ENCODE results near the gene PARD3.
"Not testable (repeated sequence)": the region's sequence is repeated elsewhere in the genome, so short reads cannot be mapped to it uniquely, and the experiment has no call there.

The PARD3 gene

DNA sequence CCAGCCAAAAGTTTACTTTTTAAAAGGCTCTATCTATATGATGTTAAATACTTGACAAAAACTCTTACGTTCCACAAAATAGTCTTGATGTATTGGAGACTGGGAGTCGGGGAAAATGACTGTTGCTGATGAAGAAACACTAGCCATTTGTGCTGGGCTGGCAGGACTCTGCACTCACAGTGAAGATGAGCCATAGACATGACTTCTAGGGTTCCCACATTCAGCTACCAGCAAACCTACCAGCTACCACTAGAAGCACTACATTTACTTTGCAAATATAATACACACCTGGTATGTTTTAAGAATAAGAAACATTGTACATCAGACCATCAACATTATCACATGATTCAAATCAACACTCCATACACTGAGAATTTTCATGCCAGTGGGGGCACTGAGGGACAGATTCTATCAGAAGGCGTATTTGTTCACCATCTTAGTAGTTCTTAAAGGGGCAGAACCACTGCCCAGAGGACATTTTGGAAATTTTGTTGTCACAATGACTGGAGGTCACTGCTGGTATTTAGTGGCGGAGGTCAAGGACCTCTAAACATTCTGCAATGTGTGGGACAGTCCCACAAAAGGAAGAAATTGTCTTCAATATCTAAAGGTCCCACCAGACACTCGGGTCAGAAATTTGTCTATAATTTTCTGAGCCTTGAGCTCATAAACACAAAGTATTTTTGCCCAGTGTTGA lies 52.3 kb downstream of the PARD3 start:
- DNase-seq: no peak

DNA sequence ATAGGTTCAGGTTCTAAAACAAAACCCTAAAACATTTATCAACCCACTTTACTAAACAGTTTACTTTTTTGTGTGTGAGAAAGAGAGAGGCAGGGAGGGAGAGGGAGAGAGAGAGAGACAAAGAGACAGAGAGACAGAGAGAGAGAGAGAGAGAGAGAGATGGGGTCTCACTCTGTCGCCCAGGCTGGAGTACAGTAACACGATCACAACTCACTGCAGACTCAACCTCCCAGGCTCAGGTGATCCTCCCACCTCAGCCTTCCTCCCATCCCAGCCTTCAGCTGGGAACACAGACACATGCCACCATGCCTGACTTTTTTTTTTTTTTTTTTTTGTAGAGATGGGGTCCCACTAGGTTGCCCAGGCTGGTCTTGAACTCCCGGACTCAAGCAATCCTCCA lies 52.9 kb downstream of the PARD3 start:
- no peak for DNase-seq

DNA sequence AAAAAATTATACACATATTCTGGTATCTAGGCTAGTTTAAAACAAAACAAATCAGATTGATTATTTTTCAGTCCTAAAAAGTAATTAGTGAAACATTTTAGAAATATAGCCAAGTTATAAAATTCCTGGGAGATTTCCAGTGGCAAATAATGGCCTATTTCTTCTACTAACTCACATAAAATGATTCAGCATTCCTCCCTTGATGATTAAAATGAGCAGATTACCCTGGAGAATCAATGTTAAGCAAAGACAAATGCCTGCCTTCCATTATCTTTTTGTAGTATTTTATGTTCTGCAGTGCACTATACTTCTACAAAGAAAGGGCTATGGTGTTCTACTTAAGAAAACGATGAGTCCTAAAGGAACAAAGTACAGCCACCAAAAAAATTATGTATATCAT lies 53.6 kb downstream of the PARD3 start:
- no peak for DNase-seq

DNA sequence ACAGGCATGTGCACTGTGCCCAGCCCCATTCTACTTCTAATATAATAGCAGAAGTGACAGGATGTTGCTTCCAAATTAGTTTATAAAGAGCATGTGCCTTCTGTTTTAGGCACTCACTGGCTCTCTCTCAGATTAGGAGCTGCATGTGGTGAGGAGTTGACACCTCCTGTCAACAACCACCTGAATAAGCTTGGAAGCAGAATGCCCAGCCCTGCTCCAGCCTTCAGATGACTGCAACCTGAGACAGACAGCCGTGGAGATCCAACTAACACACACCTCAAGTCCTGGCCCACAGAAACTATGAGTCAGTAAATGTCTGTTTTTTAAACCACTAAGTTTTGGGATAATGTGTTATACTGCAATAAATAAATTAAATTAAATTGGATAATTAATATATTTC lies 54.5 kb downstream of the PARD3 start:
- DNase-seq: no peak

DNA sequence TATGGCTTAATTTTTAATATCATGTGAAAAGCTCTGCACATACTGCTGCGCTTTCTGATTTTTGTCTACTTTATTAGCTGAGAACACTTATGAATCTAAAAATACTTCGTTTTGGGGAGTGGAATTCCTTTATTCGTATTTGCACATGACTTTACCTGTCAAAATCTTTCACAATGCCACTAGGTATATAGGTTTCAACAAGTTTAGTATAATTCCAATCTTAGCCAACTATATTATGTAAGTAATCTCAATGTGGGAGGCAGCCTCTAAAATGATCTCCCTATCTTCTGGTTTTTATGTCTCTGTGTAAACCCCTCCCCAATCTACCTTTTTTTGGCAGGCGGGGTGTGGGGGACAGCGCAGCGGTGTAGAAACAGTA lies 55.3 kb downstream of the PARD3 start:
- DNase-seq: no peak

DNA sequence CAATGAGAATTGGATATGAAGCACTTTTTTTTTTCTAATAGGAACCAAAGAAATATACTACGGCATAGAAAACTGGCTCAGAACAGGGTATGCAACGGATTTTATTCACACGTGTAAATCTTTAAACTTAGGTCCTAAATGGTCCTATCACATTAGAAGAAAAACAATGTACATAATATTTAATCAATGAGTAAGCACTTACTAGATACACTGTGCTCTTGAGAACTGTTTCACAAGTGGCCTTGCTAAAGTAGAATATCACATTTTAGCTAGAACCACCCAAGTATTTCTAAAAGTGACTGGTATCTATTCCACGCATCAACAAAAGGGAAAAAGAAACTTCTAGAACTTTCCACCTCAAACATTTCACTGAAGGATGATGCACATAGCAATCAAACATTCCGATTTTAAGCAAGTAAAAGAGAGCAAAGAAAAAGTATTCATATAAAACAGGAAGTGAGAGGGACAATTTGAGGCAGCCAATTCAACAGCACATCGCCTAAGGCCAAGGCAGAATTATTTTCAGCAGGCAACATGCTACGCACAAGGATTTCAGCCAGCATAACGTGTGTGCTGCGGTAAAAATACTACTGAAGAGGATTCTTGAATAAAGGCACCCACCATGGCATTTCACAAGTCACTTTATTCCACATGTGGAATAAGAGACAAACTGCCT lies 55.8 kb downstream of the PARD3 start:
- no peak for DNase-seq

DNA sequence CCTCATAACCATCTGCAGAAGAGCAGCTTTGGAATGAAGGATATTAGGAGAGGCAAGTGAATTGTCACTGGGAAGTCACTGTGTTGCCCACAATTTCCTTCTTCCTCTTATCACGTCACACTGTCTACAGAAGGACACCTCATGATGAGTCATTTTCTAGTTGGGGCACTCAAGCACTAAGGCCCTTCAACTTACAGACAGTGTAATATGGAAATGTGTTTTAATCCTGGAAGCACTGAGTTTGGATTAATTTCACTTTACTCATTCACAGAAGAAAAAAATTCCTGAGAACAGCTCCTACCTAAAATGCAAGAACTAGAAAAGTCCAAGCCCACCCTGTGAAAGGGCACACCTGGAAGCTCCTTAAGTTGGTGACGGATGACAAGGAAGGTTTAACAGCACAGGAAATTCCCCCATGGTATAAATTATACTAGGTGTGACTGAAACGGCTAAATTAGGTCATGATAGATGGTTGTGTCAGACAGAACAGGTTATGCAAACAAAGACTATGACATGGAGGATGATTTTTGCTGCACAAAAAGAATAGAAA lies 56.6 kb downstream of the PARD3 start:
- no peak for DNase-seq

DNA sequence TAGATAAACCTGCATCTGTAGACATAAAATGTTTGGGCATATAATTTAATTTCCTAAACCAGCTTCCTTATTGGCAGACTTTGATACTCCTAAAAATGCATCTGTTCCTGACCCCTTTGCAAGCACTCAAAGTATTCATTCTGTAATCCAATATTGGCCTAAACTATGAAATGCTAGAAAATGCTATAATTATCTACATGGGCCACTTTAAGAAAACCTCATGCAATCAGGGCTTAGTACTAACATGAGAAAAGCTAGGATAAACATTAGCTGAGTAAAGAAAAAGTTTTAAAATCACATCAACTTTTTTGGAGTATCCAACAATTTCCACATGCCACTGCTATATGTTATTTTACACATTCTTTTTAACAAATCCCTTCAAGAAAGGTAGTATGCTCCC lies 57.2 kb downstream of the PARD3 start:
- DNase-seq: no peak

DNA sequence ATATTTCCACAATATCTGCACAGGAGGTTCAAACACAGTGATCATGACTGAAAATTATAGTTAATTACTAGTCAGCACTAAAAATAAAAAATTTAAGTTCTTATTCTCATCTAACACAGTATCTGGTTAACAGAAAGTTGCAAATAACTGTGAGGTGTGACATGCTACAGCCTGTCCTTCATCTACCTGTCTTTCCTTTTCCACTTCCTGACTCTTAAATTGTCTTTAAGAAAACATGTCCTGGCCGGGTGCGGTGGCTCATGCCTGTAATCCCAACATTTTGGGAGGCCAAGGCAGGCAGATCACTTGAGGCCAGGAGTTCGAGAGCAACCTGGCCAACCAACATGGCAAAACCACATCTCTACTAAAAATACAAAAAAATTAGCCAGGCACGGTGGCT lies 57.9 kb downstream of the PARD3 start:
- not testable (repeated sequence) for DNase-seq

DNA sequence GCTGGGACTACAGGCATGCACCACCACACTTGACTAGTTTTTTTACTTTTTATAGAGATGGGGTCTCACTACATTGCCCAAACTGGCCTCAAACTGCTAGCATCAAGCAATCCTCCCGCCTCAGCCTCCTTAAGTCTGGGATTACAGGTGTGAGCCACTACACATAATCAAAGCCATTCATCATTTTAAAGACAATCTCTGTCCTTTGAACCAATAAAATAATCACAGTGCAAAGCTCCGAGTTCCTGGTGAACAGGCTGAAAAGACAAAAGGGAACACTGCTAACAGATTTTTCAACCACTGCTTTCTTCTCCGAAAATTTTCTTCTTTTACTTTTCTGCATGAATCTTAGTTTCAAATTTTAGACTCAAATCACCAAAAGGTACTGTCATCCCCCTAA lies 58.5 kb downstream of the PARD3 start:
- DNase-seq: no peak

DNA sequence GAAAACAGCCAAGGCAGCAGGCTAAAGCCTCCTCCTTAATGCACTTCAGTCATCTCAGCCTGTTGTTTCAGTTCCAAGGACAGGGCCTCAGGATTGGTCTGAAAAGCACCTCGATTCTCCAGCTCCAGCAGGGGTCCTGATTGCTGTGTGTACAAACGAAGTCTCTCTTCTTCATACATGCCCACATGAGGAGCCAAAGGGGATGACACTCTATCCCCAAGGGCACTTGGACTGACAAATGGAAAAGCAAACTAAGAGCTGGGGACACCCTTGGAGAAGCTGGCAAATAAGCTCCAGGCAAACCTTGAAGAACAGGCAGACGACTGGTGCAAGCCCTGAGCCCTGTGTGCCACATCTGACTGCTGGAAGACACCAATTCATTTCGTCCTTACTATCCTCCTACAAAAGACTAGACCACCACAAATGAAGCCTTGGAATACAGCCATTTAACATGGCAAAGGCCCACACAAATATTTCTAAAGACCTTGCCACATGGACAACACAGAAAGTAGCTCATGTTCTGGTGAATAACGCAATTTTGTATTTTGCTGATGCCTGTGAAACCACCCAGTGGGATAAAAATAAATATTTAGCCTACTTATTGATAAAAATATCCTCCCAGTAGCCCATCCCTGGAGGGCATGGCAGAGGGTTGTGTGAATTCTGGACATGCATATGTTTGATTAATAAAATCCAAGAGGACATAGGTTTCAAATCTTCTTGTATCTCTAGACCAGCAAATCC lies 61.9 kb downstream of the PARD3 start:
- no peak for DNase-seq

DNA sequence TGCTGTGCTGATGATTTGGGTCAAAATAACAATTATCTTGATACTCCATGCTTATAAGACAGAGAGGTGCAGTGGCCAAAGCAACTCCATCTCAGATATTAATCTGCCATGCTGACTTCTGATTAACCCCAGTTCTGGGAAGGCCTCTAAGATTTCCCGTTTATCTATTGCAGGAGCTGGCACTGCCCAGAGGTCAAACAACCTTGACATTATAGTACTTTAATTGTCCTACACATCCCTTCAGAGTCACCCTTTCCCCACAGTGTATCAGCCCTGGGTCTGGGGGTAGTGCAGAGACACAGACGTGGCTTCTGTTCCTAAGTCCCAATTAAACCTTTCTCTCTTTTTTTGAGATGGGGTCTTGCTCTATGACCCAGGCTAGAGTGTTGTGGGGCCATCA lies 63.8 kb downstream of the PARD3 start:
- DNase-seq: no peak

DNA sequence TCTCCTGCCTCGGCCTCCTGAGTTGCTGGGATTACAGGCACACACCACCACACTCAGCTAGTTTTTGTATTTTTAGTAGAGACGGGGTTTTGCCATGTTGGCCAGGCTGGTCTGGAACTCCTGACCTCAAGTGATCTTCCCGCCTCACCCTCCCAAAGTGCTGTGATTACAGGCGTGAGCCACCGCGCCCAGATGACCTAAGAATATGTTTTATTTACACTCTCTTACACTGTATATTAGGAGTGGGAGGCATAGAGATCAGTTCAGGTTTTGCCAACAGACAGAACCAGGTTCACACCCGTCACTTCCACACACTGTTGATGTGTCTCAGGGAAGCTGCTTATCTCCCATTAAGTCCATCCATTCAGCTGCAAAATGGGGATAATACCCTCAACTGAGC lies 64.3 kb downstream of the PARD3 start:
- DNase-seq: not testable (repeated sequence)

DNA sequence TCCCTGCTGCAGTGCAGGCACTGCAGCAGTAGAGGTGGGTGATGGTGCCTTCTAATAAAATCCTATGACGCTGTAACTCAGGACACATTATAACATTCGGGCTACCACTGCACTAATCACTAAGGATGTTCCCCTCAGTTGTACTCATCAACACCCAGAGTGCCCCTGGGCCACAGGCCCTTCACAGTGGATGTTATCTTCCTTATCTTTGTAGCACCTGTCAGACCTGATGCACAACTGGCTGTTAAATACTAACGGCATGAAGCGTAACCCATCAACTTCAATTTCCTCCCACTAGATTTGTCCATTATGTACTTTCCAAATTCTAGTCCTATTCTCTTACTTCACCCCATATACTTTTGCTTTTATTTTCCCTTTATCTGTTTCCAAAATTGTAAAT lies 66.3 kb downstream of the PARD3 start:
- no peak for DNase-seq

DNA sequence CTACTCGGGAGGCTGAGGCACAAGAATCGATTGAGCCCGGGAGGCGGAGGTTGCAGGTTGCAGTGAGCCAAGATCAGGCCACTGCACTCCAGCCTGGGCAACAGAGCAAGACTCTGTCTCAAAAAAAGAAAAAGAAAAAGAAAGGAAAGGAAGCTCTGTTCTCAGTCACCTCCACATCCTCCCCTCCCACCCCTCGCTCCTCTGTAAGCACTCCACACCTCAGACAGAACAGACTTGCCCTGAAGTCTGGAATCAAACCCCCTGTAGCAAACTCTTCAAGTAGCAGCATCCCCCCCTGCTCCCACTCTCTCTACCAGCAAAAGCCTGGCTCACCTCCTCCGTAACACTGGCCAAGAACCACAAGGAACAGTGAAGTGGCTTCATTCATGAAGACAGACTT lies 66.7 kb downstream of the PARD3 start:
- no peak for DNase-seq

DNA sequence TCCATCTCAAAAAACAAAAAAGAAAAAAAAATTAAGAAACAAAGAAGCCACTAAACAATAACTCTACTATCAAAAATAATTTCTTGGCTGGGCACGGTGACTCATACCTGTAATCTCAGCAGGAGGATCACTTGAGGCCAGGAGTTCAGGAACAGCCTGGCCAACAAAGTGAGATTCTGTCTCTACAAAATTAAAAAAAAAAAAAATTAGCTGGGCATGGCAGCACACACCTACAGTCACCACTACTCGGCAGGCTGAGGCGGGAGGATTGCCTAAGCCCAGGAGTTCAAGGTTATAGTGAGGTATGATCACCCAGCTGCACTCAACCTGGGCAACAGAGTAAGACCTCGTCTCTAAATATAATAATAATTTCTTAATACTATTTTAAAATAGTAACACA lies 69.0 kb downstream of the PARD3 start:
- DNase-seq: no peak

DNA sequence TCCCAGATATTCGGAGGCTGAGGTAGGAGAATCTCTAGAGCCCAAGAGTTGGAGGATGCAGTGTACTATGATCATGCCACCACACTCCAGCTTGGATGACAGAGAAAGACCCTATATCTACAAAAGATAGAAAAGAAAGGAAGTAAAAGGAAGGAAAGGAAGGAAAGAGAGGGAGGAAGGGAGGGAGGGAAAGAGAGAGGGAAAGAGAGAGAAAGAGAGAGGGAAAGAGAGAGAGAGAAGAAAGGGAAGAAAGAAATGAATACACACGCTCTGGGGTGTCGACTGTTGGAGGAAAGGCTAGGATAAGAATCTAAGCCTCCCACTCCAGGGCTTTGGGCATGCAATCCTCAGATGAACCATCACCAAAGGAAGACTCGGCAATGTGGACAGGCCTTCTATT lies 69.9 kb downstream of the PARD3 start:
- no peak for DNase-seq

DNA sequence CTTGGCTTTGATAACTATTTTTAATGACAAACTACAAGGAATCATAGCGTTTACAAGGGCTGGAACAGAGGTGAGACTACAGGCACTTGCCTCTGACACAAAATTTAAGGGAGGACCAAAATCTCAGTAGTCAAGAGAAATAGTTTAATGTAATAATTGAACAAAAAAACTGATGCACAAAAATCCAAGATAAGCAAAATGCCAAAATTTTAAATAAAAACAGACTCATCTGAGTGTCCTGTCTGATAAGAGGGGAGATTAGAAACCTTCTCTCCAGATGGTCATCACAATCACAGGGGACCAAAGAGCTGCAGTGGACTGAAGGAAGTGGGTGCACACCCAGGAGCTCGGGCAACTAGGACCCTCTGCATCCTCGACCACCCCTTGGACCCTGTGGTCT lies 70.5 kb downstream of the PARD3 start:
- no peak for DNase-seq

DNA sequence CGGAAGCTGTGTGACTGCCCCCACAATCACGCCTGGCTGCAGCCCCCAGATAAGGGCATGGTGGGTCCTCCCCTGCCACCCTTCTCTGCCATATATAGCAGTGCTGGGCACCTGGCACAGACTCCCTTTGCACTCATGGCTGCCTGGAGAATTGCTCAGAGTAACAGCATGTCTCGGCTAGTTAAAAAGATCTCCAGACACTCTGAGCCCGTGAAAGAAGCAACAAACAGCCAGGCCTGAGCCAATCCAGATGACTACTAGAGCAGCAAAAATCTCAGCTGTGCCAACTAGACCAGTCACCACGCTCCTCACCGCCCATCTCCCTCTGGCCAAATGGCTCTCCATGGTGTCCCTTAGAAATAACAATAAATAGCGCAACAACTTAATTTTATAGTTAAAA lies 71.3 kb downstream of the PARD3 start:
- DNase-seq: no peak

DNA sequence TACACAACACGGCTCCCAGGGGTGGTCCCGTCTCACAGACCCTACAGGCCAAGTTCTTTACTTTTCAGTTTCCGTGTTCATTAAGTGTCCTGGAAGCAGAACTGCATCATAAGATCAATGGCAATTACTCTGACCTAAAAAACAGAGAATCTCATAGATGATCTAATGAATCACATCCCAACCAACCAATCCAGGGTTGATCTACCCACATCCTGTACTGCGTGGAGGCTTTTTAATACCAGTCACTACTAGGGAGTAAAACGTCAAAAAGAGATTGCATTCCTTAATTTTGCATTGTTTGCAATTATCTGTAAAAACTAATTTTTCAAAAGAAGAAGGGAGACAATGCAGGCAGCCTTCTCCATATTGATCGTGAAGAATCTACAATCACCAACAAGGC lies 72.6 kb downstream of the PARD3 start:
- DNase-seq: no peak

DNA sequence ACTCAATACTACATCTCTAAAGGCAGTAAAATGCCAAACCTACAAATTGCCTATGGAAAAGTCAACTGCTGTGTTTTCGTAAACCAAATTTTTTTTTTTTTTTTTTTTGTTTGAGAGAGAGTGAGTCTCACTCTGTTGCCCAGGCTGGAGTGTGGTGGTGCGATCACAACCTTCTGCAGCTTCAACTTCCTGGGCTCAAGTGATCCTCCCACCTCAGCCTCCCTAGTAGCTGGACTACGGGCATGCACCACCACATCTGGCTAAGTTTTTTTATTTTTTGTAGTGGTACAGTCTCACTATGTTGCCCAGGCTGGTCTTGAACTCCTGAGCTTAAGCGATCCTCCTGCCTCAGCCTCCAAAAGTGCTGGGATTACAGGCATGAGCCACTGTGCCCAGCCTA lies 74.0 kb downstream of the PARD3 start:
- DNase-seq: not testable (repeated sequence)

DNA sequence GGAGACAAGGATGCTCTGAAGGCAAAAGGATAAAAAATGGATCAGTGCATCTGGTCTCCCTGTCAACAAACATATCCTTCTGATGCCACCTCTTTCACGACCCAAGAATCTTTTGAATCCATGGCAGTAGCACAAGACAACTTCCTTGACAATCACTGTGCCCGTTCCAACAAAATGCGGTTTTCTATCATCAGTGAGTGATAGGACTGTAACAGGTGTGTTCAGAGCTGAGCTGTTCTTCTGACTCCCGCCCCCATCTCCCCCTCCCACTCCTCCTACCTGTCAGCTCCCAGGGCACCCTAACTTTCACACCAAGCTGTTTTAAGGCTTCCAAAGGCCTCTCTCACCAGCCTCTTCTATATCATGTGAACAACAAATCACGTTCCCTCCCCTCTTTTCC lies 74.8 kb downstream of the PARD3 start:
- no peak for DNase-seq

DNA sequence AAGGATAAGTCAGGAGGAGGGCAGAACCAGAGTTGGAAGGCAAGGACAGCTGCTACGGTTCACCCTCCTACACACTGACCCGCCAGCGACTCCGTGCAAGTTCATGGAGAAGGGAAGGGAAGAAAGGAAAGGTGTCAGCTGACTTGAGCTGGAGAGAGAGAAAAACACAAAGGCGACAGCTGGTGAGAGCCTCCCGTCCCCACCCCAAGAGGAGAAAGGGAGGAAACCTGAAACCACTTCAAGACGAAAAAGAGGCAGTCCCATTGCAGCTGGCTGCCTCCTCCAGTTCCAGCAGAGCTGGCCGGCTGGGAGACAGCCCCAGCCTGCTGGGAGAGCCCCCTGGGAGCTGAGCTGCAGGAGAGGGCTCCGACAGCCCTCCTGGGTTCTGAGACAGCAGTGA lies 75.2 kb downstream of the PARD3 start:
- no peak for DNase-seq

DNA sequence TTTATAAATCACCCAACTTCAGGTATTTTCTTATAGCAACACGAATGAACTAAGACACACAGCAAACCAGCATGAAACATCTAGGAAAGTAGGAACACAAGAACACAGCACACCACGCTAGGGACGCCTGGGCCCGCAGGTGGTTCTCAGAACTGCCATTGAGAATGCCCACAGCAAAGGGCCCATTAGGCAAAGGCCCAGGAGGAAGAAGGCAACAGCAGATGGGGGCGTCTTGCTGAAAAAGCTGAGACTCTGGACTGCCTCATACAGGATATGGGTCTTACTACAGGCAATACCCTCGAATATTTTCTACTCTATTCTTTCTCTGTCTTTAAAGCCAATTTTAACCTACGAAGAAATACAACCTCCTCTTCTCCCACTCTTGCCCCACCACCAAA lies 77.3 kb downstream of the PARD3 start:
- no peak for DNase-seq

All from activated CD4-positive, alpha-beta T cell treated with anti-CD3 and anti-CD28 coated beads, Interleukin-2, amount 50 U/mL, for 4 hours (primary cell).